HCT116 (cell line): Measurements from ENCODE around the gene PSMC5.

ENCODE experiments used
- CTCF ChIP-seq, 3 experiments: fragments of 200-600 bp in 1 of 3; sonication (generic) in 1 of 3; IDR thresholded peaks in 2 of 3; conservative IDR thresholded peaks in 1 of 3; 2 replicates each; pipeline ENCODE4 v1.5.1; 2012 to 2017; ENCODE audit warnings: low read depth in 2 of 3, low read length in 2 of 3, antibody characterized with exemption in 1 of 3, borderline replicate concordance in 1 of 3, control low read depth in 1 of 3, mild to moderate bottlenecking in 1 of 3, mixed read lengths in 1 of 3, mixed run types in 1 of 3, moderate library complexity in 1 of 3; ENCODE audit not compliant: insufficient read depth in 1 of 3
- EZH2 ChIP-seq: fragments of 200-600 bp; sonication (generic); IDR thresholded peaks from 2 replicates; pipeline ENCODE4 v1.6.1; 2017; ENCODE audit warnings: antibody characterized with exemption, mixed run types
- JUND ChIP-seq: IDR thresholded peaks from 2 replicates; pipeline ENCODE4 v1.6.1; 2012
- MAX ChIP-seq: IDR thresholded peaks from 2 replicates; pipeline ENCODE4 v1.6.1; 2012
- POLR2A ChIP-seq: IDR thresholded peaks from 2 replicates; pipeline ENCODE4 v1.7.0; 2011; ENCODE audit warnings: borderline replicate concordance; ENCODE audit not compliant: insufficient read depth, insufficient read length; ENCODE audit errors: extremely low read depth
- TCF7L2 ChIP-seq: IDR thresholded peaks from 2 replicates; pipeline ENCODE4 v1.7.0; 2011; ENCODE audit warnings: borderline replicate concordance, inconsistent platforms; ENCODE audit not compliant: insufficient read depth, insufficient read length; ENCODE audit errors: extremely low read depth
- YY1 ChIP-seq: IDR thresholded peaks from 2 replicates; pipeline ENCODE4 v1.6.1; 2011; ENCODE audit warnings: low read length, low read depth, moderate library complexity, mild to moderate bottlenecking; ENCODE audit not compliant: insufficient replicate concordance; ENCODE audit errors: extremely low read depth
- ZNF274 ChIP-seq: fragments of 200-500 bp; sonication (Bioruptor generic); IDR thresholded peaks from 2 replicates; pipeline ENCODE4 v1.6.1; 2014; ENCODE audit warnings: mild to moderate bottlenecking, low read depth, low read length, inconsistent platforms

- no peak for TF ChIP-seq CTCF (IDR thresholded peaks at IDR 0.05 in 2 of 3, conservative IDR thresholded peaks at IDR 0.05 in 1 of 3; ENCODE audit: borderline replicate concordance in 1 of 3, insufficient read depth in 1 of 3, low read depth in 2 of 3, low read length in 2 of 3)
- TF ChIP-seq POLR2A, result no peak
- TF ChIP-seq MAX, result no peak
- no peak for TF ChIP-seq ZNF274
- TF ChIP-seq YY1, result no peak
- TF ChIP-seq JUND, result no peak
- TF ChIP-seq EZH2, result no peak
- TF ChIP-seq TCF7L2, result no peak
Observed at GRCh38 chr17:63847525-63848249, 20.5 kb downstream of the PSMC5 start.
